G401.6 (cell line): ENCODE measurements around the gene TRIOBP.
"Not testable (repeated sequence)": the region's sequence is repeated elsewhere in the genome, so short reads cannot be mapped to it uniquely, and the experiment has no call there.

Experiments used
- FAIRE-seq: peaks from 2 replicates; lab custom pipeline; 2012; peaks lifted over from hg19 to GRCh38; lab: Jason Lieb, UNC

Gene TRIOBP

DNA sequence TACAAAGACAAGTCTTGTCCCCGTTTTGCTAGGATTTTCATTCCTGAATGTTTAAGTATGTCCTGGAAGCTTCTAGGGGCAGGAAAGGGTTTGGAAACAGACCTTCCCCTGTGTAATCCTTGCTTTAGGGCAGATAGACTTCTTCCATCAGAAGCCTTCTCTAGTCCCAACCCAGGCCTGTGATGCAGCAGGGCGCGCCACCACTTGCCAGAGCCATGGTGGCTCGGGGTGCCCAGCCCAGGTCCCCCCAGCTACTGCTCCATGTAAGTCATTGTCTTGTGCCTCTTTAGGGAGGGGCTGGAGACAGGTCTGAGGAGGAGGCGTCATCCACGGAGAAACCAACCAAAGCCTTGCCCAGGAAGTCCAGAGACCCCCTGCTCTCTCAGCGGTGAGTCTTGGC lies 6.4 kb upstream of the TRIOBP start:
- no peak for FAIRE-seq

DNA sequence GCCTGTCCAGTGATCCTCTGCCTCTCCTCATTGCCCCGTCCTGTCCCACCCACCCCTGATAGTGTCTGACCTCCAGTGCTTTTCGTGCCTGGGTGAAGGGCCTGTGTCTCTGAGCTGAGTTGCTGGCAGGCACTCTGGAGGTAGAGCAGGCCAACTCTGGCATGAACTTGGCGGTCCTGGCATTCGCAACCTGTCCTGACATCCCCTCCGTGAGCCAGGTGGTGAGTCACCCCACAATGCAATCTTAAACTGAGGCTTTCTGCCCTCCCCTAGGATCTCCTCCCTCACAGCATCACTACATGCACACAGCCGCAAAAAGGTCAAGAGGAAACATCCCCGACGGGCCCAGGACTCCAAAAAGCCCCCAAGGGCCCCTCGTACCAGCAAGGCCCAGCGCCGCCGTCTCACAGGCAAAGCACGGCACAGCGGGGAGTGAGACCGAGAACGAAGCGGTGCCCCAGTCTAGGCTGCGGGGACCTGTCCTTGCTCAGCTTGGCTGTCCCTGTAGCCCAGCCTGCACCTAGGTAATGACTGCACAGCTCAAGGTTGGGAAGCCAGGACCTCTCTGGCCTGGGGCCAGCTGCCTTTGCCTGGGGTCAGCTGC lies 5.8 kb upstream of the TRIOBP start:
- FAIRE-seq = no peak

DNA sequence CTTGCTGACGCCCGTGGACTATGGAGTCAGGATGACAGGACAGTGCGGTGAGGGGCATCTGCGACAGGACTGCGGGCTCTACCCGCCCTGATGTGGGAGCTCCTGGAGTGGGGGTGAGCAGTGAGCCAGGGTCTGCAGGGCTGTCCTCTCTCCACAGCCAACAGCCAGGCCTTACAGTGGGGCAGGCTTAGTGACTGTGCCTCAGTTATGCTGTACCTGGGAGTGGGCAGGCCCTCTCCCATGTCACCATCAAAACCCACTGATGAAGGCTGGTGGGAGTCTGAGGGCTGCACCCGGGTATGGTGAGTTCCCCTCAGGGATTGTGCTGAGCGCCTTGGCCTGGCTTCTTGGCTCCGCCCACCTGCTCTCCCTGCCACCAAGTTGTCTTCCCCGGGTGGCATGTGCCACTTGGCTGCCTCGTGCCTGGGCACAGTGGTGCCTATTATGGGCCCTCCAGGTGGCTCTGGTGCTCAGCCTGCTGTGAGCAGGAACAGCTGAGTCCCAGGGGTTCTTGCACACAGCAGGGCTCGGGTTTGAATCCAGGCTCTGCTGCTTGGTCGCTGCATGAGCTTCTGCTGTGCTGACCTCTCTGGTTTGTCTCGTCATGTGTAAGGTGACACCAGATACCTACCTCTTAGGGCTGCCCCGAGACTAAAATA lies 4.1 kb upstream of the TRIOBP start:
- no peak for FAIRE-seq

DNA sequence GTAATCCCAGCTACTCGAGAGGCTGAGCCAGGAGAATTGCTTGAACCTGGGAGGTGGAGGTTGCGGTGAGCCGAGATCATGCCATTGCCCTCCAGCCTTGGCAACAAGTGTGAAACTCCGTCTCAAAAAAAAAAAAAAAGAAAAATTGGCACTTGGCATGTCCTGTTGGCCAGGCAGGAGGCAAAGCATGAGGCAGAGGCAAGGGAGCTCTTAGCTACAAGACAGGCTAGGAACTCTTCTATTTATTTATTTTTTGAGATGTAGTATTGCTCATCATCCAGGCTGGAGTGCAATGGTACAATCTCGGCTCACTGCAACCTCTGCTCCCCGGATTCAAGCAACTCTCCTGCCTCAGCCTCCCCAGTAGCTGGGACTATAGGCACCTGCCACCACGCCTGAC lies 2.7 kb upstream of the TRIOBP start:
- FAIRE-seq = not testable (repeated sequence)

DNA sequence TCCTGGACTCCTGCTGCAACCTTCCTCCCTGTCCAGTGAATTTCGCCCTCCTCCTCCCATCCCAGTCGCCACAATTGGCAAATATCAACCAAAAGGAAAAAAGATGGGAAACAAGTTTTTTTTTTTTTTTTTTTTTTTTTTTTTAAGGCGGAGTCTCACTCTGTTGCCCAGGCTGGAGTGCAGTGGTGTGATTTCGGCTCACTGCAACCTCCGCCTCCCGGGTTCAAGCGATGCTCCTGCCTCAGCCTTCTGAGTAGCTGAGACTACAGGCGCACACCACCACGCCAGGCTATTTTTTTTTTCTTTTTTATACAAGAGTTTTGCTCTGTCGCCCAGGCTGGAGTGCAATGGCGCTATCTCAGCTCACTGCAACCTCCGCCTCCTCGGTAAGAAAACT lies 590 bp upstream of the TRIOBP start:
- FAIRE-seq = not testable (repeated sequence)

DNA sequence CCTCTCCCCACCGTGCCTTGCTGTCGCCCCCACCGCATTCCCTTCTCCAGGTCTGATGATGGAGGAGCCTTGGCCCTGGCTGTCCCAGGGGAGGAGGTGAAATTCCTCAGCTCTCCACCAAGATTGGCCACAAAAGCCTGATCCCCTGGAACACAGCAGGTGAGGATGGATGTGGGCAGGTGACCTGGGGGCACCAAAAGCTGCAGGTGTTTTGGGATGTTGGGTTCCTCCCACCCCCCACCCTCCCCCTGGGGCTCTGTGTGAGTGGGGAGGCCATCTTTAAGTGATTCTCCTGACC lies 639 bp downstream of the TRIOBP start:
- FAIRE-seq = no peak

DNA sequence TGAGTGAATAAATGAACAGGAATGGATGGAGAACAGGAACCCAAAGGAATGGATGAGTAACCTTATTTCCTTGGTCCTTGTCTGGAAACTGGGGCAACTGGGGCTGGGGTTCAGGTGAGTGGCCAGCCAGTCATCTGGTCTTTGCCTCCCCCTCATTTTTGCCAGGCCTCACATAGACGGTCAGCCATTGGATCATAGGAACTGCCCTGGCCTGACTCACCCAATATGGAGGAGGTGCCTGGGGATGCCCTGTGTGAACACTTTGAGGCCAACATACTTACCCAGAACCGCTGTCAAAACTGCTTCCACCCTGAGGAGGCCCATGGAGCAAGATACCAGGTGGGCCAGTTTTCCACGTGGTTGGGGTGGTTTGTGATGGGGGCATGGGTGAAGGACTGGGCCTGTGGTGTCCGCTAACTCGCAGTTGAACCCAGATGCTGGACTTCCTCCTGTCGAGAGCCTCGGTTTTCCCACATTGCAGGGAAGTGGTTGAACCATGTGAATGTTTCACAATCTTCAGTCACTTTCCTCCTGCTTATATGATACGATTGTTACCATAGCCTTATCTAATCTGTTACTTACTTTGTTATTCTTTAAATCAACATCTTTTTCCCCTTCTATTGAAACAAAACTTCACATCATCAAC lies 4.4 kb downstream of the TRIOBP start:
- no peak for FAIRE-seq

DNA sequence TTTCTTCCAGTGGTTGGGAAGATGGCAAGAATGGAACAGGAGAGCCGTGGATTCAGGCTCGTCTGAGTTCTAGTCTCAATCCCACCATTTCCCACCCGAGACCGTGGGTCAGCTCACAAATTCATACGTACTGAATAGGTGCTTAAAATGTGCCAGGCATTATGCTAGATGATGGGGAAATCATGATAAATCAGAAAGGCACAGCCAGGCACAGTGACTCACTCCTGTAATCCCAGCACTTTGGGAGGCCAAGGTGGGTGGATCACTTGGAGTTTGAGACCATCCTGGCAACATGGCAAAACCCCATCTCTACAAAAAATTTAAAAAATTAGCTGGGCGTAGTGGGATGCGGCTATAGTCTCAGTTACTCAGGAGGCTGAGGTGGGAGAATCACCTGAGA lies 7.1 kb downstream of the TRIOBP start:
- FAIRE-seq = no peak

DNA sequence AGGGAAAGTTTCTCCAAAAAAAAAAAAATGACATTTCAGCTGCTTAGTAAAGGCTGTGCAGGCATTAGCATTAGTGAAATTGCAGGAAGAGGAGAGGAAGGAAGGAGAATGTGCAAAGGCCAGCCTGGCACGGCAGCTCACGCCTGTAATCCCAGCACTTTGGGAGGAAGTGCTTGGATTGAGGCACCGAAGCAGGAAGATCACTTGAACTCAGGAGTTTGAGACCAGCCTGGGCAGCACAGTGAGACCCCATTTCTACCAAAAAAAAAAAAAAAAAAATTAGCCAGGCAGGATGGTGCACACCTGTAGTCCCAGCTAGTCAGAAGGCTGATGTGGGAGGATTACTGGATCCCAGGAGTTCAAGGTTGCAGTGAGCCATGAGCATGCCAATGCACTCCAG lies 7.8 kb downstream of the TRIOBP start:
- no peak for FAIRE-seq

DNA sequence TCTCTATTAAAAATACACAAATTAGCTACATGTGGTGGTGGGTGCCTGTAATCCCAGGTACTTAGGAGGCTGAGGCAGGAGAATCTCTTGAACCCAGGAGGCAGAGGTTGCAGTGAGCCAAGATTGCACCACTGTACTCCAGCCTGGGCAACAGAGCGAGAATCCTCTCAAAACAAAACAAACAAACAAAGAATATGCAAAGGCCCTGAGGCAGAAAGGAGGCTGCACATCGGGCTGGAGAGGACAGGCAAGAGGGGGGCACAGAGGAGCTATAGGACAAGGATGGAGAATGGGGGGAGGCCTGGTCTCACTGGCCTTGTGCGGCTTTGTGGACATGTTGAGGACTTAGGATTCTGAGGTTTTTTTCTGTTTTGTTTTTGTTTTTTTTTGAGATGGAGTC lies 8.4 kb downstream of the TRIOBP start:
- FAIRE-seq = no peak

DNA sequence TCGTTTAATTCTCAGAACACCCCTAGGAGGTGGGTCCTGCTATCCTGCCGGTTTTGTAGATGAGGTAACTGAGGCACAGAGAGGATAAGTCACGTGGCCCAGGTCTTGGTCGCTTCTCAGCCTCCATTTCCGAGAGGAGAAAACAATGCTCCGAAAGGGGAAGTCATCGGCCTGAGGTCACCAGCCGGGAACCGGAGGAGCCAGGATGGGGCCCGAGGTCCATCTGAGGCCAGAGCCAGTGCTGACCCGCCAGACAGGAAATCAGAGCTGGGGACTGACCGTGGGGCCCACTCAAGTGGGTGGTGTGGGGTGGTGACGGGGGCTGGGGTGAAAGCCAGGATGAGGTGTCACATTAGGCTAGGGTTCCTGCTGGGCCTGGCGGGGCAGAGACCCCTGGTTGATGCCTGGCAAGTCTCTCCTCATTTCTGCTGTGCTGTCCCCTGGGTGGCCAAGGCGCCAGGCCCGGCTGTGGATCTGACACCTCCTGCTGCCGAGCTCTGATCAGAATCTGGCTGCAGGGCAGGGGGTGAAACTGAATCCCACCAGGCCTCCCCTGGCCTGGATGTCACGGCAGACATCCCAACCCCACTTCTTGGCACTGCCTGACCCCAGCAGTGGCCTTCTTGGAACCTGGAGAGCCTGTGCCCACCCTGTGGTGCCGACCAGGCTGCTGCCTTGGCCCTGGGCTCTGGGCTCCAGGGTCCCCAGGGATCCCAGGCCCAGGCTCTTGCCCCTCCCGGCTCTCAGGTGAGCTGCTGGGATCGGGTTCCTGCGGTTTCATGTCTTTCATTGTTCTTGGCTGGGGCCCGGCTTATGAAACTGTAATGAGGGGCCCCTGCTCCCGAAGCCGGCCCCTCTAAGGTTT lies 12.0 kb downstream of the TRIOBP start:
- FAIRE-seq = no peak

DNA sequence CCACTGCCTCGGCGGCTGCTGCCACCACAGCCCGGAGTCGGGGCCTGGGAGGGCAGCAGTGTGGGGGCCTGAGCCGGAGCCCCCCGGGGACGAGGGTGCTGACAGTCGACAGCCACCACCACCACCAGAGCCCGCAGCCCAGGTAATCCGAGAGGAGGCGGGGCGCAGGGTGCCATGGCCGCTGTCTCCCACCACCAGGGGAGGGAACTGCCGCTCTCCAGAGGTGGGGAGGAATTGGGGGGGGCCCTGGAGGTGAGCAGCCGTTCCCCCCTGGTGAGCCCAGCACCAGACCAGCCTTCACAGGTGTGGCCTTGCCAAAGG lies 12.6 kb downstream of the TRIOBP start:
- no peak for FAIRE-seq

DNA sequence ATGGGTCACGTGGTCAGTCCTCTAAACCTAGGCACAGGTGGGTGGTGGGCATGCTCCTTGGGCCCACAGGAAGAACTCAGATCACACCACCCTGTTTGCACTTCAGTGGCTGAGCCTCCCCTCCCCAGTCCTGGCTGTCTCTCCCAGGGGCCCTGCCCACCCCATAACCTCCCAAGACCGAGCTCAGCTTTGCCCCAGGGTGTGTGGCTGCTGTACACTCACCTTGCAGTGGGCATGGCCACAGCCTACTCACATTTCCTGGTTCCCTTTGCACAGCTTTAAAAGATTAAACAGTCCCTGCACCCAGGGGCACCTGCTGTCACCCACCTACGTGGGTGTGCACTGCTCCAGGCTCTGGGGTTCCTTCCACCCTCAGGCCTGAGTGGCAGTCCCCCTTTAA lies 13.8 kb downstream of the TRIOBP start:
- no peak for FAIRE-seq

DNA sequence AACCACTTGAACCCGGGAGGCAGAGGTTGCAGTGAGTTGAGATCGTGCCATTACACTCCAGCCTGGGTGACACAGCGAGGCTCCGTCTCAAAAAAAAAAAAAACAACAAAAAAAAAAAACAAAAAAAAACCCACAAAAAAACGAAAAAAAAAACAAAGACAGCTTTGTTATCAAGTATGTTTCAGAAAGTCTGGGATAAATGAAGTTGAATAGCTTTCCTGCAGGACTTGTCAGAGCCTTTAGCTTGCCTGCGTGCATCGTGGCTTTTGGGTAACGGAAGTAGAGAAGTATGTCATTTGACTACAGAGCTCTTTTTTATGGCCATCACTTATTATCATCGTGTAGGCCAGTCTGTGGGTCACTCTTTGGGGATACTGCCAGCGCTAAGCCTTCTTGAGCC lies 14.6 kb downstream of the TRIOBP start:
- no peak for FAIRE-seq

DNA sequence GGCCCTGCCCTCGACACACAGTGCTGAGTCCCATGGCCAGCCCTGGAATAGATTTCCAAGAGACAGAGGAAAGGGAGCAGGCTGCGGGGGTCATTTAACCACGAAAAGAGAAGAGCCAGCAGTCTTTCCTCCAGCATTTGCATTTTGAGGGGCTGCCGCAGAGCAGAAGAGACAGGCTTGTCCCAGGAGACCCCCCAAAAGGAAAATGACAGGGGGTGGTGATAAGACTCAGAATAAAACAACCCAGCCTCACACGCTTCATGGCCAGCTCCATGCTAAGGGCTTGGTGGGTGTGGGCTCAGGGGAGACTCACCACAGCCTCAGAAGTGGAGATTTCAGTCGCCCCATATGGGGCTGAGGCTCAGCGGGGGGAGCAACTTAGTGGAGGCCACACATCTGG lies 16.9 kb downstream of the TRIOBP start:
- no peak for FAIRE-seq

DNA sequence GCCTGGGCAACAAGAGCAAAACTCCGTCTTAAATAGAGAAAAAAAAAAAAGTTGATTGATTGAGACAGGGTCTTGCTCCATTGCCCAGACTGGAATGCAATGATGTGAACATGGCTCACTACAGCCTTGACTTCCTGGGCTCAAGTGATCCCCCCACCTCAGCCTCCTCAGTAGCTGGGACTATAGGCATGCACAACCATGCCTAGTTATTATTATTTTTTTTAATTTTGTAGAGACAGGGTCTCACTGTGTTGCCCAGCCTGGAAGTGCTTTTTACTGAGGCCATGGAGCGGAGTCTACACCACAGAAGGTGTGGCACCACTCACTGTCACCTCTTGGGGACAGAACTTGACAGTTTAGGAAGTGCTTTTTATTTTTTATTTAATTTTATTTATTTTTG lies 17.8 kb downstream of the TRIOBP start:
- FAIRE-seq = no peak

DNA sequence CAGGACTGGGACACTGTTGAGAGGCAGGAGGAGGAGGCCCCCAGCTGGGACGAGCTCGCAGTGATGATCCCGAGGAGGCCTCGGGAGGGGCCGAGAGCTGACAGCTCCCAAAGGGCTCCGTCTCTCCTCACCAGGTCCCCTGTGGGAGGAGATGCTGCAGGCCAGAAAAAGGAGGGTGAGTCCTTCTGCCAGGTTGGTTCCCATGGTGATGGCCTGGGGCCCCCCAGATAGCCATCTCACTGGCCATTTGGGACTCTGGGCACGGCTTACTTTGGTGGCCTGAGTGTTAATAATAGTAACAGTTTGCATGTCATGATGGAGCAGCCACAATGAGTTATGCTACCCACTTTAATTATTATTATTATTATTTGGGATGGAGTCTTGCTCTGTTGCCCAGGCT lies 18.9 kb downstream of the TRIOBP start:
- no peak for FAIRE-seq

DNA sequence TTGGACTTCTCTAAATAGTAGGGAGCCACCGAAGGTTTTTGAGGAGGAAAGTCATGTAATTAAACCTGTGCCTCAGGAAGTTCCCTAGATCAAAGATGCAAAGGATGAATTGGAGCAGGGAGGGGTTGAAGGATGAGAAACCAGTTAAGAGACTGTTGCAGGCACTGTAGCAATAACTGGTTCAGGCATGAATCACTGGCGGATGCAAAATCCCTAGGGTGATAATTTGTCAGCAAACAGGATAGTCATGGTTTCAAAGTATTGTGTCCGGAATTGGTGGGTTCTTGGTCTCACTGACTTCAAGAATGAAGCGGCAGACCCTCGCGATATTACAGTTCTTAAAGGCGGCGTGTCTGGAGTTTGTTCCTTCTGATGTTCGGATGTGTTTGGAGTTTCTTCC lies 19.9 kb downstream of the TRIOBP start:
- FAIRE-seq = no peak

DNA sequence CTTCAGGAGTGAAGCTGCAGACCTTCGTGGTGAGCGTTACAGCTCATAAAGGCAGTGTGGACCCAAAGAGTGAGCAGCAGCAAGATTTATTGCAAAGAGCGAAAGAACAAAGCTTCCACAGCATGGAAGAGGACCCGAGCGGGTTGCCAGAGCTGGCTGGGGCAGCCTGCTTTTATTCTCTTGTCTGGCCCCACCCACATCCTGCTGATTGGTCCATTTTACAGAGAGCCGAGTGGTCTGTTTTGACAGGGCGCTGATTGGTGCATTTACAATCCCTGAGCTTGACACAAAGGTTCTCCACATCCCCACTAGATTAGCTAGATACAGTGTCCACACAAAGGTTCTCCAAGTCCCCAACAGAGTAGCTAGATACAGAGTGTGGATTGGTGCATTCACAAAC lies 20.4 kb downstream of the TRIOBP start:
- FAIRE-seq = not testable (repeated sequence)

DNA sequence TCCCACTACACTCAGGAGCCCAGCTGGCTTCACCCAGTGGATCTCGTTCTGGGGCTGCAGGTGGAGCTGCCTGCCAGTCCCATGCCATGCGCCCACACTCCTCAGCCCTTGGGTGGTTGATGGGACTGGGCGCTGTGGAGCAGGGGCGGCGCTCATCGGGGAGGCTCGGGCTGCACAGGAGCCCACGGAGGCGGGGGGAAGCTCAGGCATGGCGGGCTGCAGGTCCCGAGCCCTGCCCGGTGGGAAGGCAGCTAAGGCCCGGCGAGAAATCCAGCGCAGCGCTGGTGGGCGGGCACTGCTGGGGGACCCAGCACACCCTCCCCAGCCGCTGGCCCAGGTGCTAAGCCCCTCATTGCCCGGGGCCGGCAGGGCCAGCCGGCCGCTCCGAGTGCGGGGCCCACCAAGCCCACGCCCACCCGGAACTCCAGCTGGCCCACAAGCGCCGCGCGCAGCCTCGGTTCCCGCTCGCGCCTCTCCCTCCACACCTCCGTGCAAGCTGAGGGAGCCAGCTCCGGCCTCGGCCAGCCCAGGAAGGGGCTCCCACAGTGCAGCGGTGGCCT lies 21.0 kb downstream of the TRIOBP start:
- FAIRE-seq = not testable (repeated sequence)

DNA sequence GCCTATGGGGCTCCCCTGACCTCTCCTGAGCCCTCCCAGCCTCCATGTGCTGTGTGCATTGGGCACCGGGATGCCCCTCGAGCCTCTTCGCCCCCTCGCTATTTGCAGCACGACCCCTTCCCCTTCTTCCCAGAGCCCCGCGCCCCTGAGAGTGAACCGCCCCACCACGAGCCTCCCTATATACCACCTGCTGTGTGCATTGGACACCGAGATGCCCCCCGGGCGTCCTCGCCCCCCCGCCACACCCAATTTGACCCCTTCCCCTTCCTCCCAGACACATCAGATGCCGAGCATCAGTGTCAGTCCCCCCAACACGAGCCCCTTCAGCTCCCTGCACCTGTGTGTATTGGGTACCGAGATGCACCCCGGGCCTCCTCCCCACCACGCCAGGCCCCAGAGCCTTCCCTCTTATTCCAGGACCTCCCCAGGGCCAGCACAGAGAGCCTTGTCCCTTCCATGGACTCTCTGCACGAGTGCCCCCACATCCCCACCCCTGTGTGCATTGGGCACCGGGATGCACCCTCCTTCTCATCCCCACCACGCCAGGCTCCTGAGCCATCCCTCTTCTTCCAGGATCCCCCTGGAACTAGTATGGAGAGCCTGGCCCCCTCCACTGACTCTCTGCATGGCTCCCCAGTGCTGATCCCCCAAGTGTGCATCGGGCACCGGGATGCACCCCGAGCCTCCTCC lies 28.8 kb downstream of the TRIOBP start:
- no peak for FAIRE-seq

DNA sequence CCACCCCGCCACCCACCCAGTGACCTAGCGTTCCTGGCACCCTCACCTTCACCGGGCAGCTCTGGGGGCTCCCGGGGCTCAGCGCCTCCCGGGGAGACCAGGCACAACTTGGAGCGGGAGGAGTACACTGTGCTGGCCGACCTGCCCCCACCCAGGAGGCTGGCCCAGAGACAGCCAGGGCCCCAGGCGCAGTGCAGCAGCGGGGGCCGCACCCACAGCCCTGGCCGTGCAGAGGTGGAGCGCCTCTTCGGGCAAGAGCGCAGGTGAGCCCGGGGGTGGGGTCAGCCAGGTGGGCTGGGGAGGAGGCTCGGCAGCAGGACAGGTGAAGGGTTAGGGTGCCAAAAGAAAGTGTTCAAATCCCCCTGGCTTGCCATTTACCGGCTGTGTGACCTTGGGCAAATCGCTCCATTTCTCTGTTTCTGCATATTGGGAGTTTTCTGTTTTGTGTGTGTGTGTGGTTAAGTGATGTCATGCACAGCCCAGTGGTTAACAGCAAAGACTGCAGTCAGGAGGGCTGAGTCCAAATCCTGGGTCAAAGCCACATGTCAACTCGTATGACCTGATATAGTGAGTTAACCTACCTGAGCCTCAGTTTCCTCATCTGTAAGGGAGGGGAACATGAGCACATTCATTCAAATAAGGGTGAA lies 29.5 kb downstream of the TRIOBP start:
- FAIRE-seq = no peak
